NCI-H1048 (cell line): Measurements from ENCODE around the gene WDR12.
"Not testable (repeated sequence)": the region's sequence is repeated elsewhere in the genome, so short reads cannot be mapped to it uniquely, and the experiment has no call there.

Source experiments
- DNase-seq: peaks from one replicate; lab custom pipeline; 2025; lab: John Stamatoyannopoulos, UW

The WDR12 gene

GRCh38 chr2:202911512-202912341 is at the start of gene WDR12, which contains the start of gene CARF:
Gene WDR12, minus strand, starts transcription at chr2:202911673. Its CDS starts 197 bp downstream, at chr2:202911476.
Gene CARF, plus strand, starts transcription at chr2:202912275. Its CDS starts 29,628 bp downstream, at chr2:202941903.
- peak; percentile 91 for DNase-seq

- DNase-seq = no peak
These were observed 49.1 kb upstream of the WDR12 start for GRCh38 chr2:202960524-202960923.

- no peak for DNase-seq
These were observed 39.1 kb upstream of the WDR12 start for GRCh38 chr2:202950592-202950991.

- not testable (repeated sequence) for DNase-seq
These were observed 37.9 kb upstream of the WDR12 start for GRCh38 chr2:202949333-202949732.

GRCh38 chr2:202945497-202945896 is 34.0 kb upstream of the WDR12 start:
- DNase-seq = no peak

GRCh38 chr2:202944816-202945215 is 33.3 kb upstream of the WDR12 start:
- DNase-seq = no peak

- DNase-seq = no peak
These were observed 32.9 kb upstream of the WDR12 start for GRCh38 chr2:202944408-202944807.

- no peak for DNase-seq
These were observed 30.3 kb upstream of the WDR12 start for GRCh38 chr2:202941771-202942170.

- DNase-seq = no peak
These were observed 27.5 kb upstream of the WDR12 start for GRCh38 chr2:202938960-202939359.

GRCh38 chr2:202934456-202934855 is 23.0 kb upstream of the WDR12 start:
- DNase-seq = no peak

- DNase-seq = no peak
These were observed 22.5 kb upstream of the WDR12 start for GRCh38 chr2:202933958-202934357.

- no peak for DNase-seq
These were observed 21.7 kb upstream of the WDR12 start for GRCh38 chr2:202933139-202933510.

- no peak for DNase-seq
These were observed 21.1 kb upstream of the WDR12 start for GRCh38 chr2:202932425-202933138.

GRCh38 chr2:202918860-202919259 is 7.4 kb upstream of the WDR12 start:
- DNase-seq = no peak

- not testable (repeated sequence) for DNase-seq
These were observed 1.1 kb upstream of the WDR12 start for GRCh38 chr2:202912342-202913201.

GRCh38 chr2:202911203-202911511 is 316 bp downstream of the WDR12 start:
- no peak for DNase-seq

GRCh38 chr2:202910698-202911097 is 775 bp downstream of the WDR12 start:
- DNase-seq = no peak

GRCh38 chr2:202910250-202910649 is 1.2 kb downstream of the WDR12 start:
- DNase-seq = not testable (repeated sequence)

GRCh38 chr2:202909394-202910192 is 1.9 kb downstream of the WDR12 start:
- no peak for DNase-seq

GRCh38 chr2:202908186-202908585 is 3.3 kb downstream of the WDR12 start:
- no peak for DNase-seq

- DNase-seq = not testable (repeated sequence)
These were observed 6.0 kb downstream of the WDR12 start for GRCh38 chr2:202905507-202905906.

GRCh38 chr2:202885190-202885589 is 26.3 kb downstream of the WDR12 start:
- no peak for DNase-seq
